ENCODE results near the gene VPS4B. TPM values are rescaled to one million over a fixed set of nuclear protein-coding genes. Genes with fewer than 3 reads are reported as not detected.
"Not testable (repeated sequence)": the region's sequence is repeated elsewhere in the genome, so short reads cannot be mapped to it uniquely, and the experiment has no call there.

Gene VPS4B
- total RNA-seq, 1 experiment from 2014 or later: 35.0 TPM

DNA sequence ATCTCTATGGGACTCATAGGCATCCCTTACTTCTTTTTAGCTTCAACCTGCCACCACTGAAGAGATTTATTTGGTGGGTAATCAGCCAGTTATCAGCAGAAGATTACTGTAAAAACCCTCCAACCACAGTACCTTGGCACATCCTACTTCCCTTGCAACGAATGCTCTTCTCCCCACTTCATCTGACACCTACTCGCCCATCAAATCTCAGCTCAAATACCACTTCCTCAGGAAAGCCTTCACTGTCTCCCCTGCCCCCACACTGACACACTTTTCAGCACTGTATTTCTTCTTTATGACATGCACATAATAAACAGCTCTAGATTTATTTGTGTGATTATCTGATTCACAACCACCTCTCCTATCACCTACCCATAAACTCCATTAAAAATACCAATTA, 58.3 kb downstream of the VPS4B start:
- no TSS peak for BruUV-seq (replicated peaks)
- Mint-ChIP-seq H3K4me1 (ENCODE audit: low read depth, unreplicated experiment) (no peaks in the 10 kb centered on the region), H3K27ac (ENCODE audit: unreplicated experiment) (no peak overlapping the region), H3K9me3 (ENCODE audit: unreplicated experiment) (no peaks in the 10 kb centered on the region), H3K36me3 (ENCODE audit: insufficient read depth, unreplicated experiment) (peaks cover 7% of the 10 kb centered on the region), H3K27me3 (ENCODE audit: insufficient read depth, unreplicated experiment) (no peaks in the 10 kb centered on the region), H3K4me3 (ENCODE audit: unreplicated experiment) (no peak overlapping the region)
- no peaks in the 10 kb centered on the region for H3K27me3 ChIP-seq (replicated peaks; ENCODE audit: control insufficient read depth, insufficient read depth, low read length)
- POLR2A ChIA-PET: no interaction called here
- H3K4me3 ChIP-seq (ENCODE audit: low read depth, low read length): no peak overlapping the region
- CTCF ChIA-PET: no interaction called here
- DNase-seq: no peak
- H3K9me3 ChIP-seq: no peaks in the 10 kb centered on the region
- TF ChIP-seq, protein P1, sequence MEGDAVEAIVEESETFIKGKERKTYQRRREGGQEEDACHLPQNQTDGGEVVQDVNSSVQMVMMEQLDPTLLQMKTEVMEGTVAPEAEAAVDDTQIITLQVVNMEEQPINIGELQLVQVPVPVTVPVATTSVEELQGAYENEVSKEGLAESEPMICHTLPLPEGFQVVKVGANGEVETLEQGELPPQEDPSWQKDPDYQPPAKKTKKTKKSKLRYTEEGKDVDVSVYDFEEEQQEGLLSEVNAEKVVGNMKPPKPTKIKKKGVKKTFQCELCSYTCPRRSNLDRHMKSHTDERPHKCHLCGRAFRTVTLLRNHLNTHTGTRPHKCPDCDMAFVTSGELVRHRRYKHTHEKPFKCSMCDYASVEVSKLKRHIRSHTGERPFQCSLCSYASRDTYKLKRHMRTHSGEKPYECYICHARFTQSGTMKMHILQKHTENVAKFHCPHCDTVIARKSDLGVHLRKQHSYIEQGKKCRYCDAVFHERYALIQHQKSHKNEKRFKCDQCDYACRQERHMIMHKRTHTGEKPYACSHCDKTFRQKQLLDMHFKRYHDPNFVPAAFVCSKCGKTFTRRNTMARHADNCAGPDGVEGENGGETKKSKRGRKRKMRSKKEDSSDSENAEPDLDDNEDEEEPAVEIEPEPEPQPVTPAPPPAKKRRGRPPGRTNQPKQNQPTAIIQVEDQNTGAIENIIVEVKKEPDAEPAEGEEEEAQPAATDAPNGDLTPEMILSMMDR (IDR thresholded peaks at IDR 0.05; ENCODE audit: insufficient read depth in 1 of 2, low read depth in 1 of 2, low read length in 1 of 2, severe bottlenecking in 1 of 2, unreplicated experiment in 1 of 2): no peak
- intact Hi-C loops (cut with micrococcal nuclease; ENCODE audit: unreplicated experiment): no loop called here
- no peaks in the 10 kb centered on the region for H3K4me1 ChIP-seq
- no peaks in the 10 kb centered on the region for H3K36me3 ChIP-seq (ENCODE audit: control insufficient read depth, insufficient read depth, low read length)

DNA sequence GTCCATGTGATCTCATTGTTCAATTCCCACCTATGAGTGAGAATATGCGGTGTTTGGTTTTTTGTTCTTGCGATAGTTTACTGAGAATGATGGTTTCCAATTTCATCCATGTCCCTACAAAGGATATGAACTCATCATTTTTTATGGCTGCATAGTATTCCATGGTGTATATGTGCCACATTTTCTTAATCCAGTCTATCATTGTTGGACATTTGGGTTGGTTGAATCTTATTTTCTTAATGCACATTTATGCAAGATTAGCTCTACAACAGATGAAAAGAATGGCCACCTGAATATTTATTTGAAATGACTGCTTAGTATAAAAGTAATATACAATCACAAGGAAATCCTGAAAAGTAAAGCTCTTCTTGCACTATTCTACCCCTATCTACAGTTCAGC, 58.9 kb downstream of the VPS4B start:
- not testable (repeated sequence) for DNase-seq

DNA sequence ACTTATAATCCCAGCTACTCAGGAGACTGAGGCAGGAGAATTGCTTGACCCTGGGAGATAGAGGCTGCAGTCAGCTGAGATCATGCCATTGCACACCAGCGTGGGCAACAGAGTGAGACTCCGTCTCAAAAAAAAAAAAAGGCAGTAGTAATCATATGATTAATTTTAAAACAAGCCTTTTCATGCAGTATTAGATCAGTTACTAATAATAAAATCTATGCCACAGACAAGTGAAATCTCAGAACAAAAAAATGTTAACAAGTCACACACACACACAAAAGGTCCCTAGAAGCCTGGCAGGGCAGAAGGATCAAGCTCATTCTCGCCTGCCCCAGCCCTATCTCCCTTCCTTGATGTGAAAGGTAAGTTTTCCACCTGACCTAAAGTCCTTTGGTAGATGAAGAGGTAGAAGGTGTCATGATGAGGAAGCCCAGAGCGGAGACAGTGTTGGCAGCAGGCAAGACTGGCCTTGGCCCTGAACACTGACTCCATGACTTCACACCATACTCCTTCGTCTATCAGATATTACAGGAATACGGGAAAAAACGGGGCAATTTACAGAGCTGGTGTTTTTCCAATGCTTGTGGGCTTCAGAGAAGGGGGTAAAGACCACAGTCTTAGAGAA, 65.9 kb downstream of the VPS4B start:
- peaks cover 32% of the 10 kb centered on the region for H3K36me3 Mint-ChIP-seq (ENCODE audit: insufficient read depth, unreplicated experiment)
- no TSS peak for BruUV-seq (replicated peaks)
- Histone ChIP-seq H3K4me1 (no peaks in the 10 kb centered on the region), H3K36me3 (ENCODE audit: control insufficient read depth, insufficient read depth, low read length) (no peaks in the 10 kb centered on the region), H3K4me3 (ENCODE audit: low read depth, low read length) (no peak overlapping the region), H3K9me3 (no peaks in the 10 kb centered on the region), H3K27me3 (replicated peaks; ENCODE audit: control insufficient read depth, insufficient read depth, low read length) (no peaks in the 10 kb centered on the region)
- no peaks in the 10 kb centered on the region for H3K27me3 Mint-ChIP-seq (ENCODE audit: insufficient read depth, unreplicated experiment)
- ChIA-PET CTCF (no interaction called here), POLR2A (no interaction called here)
- TF ChIP-seq, protein P1 (IDR thresholded peaks at IDR 0.05; ENCODE audit: insufficient read depth in 1 of 2, low read depth in 1 of 2, low read length in 1 of 2, severe bottlenecking in 1 of 2, unreplicated experiment in 1 of 2): no peak
- H3K9me3 Mint-ChIP-seq (ENCODE audit: unreplicated experiment): no peaks in the 10 kb centered on the region
- DNase-seq: no peak
- intact Hi-C loops (cut with micrococcal nuclease; ENCODE audit: unreplicated experiment): no loop called here
- no peak overlapping the region for H3K27ac Mint-ChIP-seq (ENCODE audit: unreplicated experiment)
- no peak overlapping the region for H3K4me3 Mint-ChIP-seq (ENCODE audit: unreplicated experiment)
- H3K4me1 Mint-ChIP-seq (ENCODE audit: low read depth, unreplicated experiment): no peaks in the 10 kb centered on the region

More for the DNA sequence above, 58.9 kb downstream of the VPS4B start:
- H3K4me1 Mint-ChIP-seq (ENCODE audit: low read depth, unreplicated experiment); POLR2A ChIA-PET; H3K9me3 Mint-ChIP-seq (ENCODE audit: unreplicated experiment); H3K27me3 ChIP-seq (replicated peaks; ENCODE audit: control insufficient read depth, insufficient read depth, low read length); intact Hi-C loops (cut with micrococcal nuclease; ENCODE audit: unreplicated experiment); H3K27ac Mint-ChIP-seq (ENCODE audit: unreplicated experiment); H3K36me3 ChIP-seq (ENCODE audit: control insufficient read depth, insufficient read depth, low read length); H3K27me3 Mint-ChIP-seq (ENCODE audit: insufficient read depth, unreplicated experiment); CTCF ChIA-PET; BruUV-seq (replicated peaks); H3K4me3 Mint-ChIP-seq (ENCODE audit: unreplicated experiment); H3K4me1 ChIP-seq; H3K9me3 ChIP-seq; H3K4me3 ChIP-seq (ENCODE audit: low read depth, low read length): not testable (repeated sequence)
- peaks cover 10% of the 10 kb centered on the region for H3K36me3 Mint-ChIP-seq (ENCODE audit: insufficient read depth, unreplicated experiment)

DNA sequence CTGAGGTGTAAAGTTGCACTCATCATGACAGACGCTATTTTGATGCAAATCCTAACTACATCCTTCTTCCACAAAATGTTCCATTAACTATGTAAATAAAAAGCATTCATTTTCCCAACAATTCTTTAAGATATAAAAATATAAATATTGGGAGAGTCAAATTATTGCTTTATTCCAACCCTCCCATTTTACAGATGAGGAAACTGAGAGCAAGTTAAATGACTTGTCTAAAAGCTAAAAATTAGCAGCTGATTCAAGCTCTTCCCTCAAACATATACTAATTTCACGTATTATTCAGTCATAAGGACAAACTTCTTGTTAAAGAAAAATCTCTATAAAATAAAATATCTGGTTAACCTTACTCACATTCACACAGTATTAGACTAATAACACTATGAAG, 72.0 kb downstream of the VPS4B start:
- TF ChIP-seq, protein P1 (IDR thresholded peaks at IDR 0.05; ENCODE audit: insufficient read depth in 1 of 2, low read depth in 1 of 2, low read length in 1 of 2, severe bottlenecking in 1 of 2, unreplicated experiment in 1 of 2): no peak
- CTCF ChIA-PET: no interaction called here
- no peaks in the 10 kb centered on the region for H3K4me1 ChIP-seq
- no peaks in the 10 kb centered on the region for H3K36me3 ChIP-seq (ENCODE audit: control insufficient read depth, insufficient read depth, low read length)
- H3K4me1 Mint-ChIP-seq (ENCODE audit: low read depth, unreplicated experiment): no peaks in the 10 kb centered on the region
- intact Hi-C loops (cut with micrococcal nuclease; ENCODE audit: unreplicated experiment): no loop called here
- no peak overlapping the region for H3K27ac Mint-ChIP-seq (ENCODE audit: unreplicated experiment)
- H3K4me3 ChIP-seq (ENCODE audit: low read depth, low read length): no peak overlapping the region
- no peaks in the 10 kb centered on the region for H3K27me3 Mint-ChIP-seq (ENCODE audit: insufficient read depth, unreplicated experiment)
- H3K9me3 Mint-ChIP-seq (ENCODE audit: unreplicated experiment): no peaks in the 10 kb centered on the region
- H3K4me3 Mint-ChIP-seq (ENCODE audit: unreplicated experiment): no peak overlapping the region
- H3K9me3 ChIP-seq: no peaks in the 10 kb centered on the region
- H3K27me3 ChIP-seq (replicated peaks; ENCODE audit: control insufficient read depth, insufficient read depth, low read length): no peaks in the 10 kb centered on the region
- no TSS peak for BruUV-seq (replicated peaks)
- H3K36me3 Mint-ChIP-seq (ENCODE audit: insufficient read depth, unreplicated experiment): peaks cover 32% of the 10 kb centered on the region
- POLR2A ChIA-PET: no interaction called here
- no peak for DNase-seq
